Neural cell (in vitro differentiated cells): ENCODE data around the gene LAMTOR1.

Experiments
- EZH2 ChIP-seq: fragments of 200-600, 300-800 bp; shearing (Covaris generic), sonication (generic); IDR thresholded peaks from 2 replicates; pipeline ENCODE4 v1.6.1; 2014; ENCODE audit warnings: antibody characterized with exemption, low read length, borderline replicate concordance, mild to moderate bottlenecking; ENCODE audit not compliant: insufficient read depth, poor library complexity, severe bottlenecking
- MXI1 ChIP-seq: fragments of 450-650 bp; conservative IDR thresholded peaks from 2 replicates; pipeline ENCODE4 v1.6.1; 2014; ENCODE audit warnings: antibody characterized with exemption, mild to moderate bottlenecking; ENCODE audit not compliant: poor library complexity, severe bottlenecking
- TAF1 ChIP-seq: IDR thresholded peaks from 2 replicates; pipeline ENCODE4 v1.6.1; 2012; ENCODE audit warnings: low read depth
- TF ChIP-seq, protein P1 (sequence below): fragments of 450-650 bp; IDR thresholded peaks from 2 replicates; pipeline ENCODE4 v1.5.1; 2014; ENCODE audit warnings: antibody characterized with exemption, mild to moderate bottlenecking, moderate library complexity; ENCODE audit not compliant: poor library complexity, severe bottlenecking

DNA sequence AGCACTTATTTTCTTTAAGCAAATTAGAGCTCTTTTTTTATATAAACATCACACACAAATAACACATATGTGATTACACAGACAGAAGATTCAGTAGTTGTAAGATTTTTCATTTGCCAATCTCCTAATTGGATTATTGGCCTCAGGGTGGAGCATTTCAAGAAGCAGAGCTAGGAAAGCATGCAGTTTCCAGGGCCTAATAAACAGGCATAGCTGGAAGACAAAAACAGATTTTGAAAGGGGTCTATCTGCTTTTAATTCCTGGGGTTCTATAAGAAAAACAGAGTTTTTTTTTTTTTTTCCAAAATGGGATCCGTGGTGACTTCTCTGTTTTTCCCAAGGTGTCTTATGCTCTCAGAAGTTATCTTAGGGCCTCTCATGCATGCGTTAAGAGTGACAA lies 24.8 kb upstream of the LAMTOR1 start:
- TF ChIP-seq, protein P1, sequence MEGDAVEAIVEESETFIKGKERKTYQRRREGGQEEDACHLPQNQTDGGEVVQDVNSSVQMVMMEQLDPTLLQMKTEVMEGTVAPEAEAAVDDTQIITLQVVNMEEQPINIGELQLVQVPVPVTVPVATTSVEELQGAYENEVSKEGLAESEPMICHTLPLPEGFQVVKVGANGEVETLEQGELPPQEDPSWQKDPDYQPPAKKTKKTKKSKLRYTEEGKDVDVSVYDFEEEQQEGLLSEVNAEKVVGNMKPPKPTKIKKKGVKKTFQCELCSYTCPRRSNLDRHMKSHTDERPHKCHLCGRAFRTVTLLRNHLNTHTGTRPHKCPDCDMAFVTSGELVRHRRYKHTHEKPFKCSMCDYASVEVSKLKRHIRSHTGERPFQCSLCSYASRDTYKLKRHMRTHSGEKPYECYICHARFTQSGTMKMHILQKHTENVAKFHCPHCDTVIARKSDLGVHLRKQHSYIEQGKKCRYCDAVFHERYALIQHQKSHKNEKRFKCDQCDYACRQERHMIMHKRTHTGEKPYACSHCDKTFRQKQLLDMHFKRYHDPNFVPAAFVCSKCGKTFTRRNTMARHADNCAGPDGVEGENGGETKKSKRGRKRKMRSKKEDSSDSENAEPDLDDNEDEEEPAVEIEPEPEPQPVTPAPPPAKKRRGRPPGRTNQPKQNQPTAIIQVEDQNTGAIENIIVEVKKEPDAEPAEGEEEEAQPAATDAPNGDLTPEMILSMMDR: no peak
- TF ChIP-seq EZH2: no peak
- TF ChIP-seq MXI1: no peak
- no peak for TF ChIP-seq TAF1
